ENCODE results near the gene GPR158.

DNA sequence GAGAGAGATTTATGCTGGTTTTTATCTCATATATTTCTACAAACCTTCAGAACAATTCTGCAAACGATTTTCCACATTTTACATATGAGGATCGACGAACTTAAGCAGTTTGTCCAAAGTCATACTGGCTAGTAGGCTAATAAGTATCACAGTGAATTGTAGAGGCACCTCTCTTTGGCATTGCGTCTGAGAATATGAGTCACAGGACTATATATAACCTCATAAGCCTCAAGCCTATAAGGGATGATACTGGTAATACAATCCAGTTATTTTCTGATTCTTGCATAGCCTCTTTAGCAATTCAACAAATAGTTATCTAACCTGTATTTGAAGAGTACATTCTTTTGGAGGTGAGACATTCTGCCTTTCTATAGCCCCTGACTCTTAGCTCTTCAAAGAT, 129.8 kb downstream of the GPR158 start:
- TF ChIP-seq EZH2 (IDR thresholded peaks at IDR 0.05; ENCODE audit: insufficient read depth, poor library complexity, severe bottlenecking) (no peak), EZH2phosphoT487 (IDR thresholded peaks at IDR 0.05; ENCODE audit: insufficient read depth, low read depth) (no peak)

All from GM23248 (cell line).